MG63 (cell line): ENCODE data around the gene SPPL3. TPM values are rescaled to one million over a fixed set of nuclear protein-coding genes. Genes with fewer than 3 reads are reported as not detected.
"Not testable (repeated sequence)": the region's sequence is repeated elsewhere in the genome, so short reads cannot be mapped to it uniquely, and the experiment has no call there.

Experiments
- DNase-seq: peaks from one replicate; pipeline ENCODE4 v3.0.0-alpha.2; 2020
- H3K27me3 ChIP-seq: fragments of 250-450 bp; sonication (Bioruptor Pico); 2 replicates; pipeline ENCODE4 v1.5.1; 2020; ENCODE audit warnings: mild to moderate bottlenecking, moderate library complexity
- H3K36me3 ChIP-seq: fragments of 250-450 bp; sonication (Bioruptor Pico); 2 replicates; pipeline ENCODE4 v1.5.1; 2020; ENCODE audit warnings: mild to moderate bottlenecking, moderate library complexity
- H3K4me3 ChIP-seq: fragments of 250-450 bp; sonication (Bioruptor Pico); 2 replicates; pipeline ENCODE4 v1.5.1; 2020; ENCODE audit warnings: mild to moderate bottlenecking, moderate library complexity
- H3K9me3 ChIP-seq: fragments of 250-450 bp; sonication (Bioruptor Pico); 2 replicates; pipeline ENCODE4 v1.5.1; 2020; ENCODE audit warnings: mild to moderate bottlenecking, moderate library complexity
- total RNA-seq: library from RNA; depleted of rRNA; stranded (reverse); fragments of >200 nt; shearing (Covaris generic); gene quantifications from 2 replicates; pipeline ENCODE4 v1.2.3, GENCODE V29; 2014; ENCODE audit warnings: low replicate concordance

SPPL3 gene
- total RNA-seq, 1 experiment from 2014 or later: 6.2 TPM

DNA sequence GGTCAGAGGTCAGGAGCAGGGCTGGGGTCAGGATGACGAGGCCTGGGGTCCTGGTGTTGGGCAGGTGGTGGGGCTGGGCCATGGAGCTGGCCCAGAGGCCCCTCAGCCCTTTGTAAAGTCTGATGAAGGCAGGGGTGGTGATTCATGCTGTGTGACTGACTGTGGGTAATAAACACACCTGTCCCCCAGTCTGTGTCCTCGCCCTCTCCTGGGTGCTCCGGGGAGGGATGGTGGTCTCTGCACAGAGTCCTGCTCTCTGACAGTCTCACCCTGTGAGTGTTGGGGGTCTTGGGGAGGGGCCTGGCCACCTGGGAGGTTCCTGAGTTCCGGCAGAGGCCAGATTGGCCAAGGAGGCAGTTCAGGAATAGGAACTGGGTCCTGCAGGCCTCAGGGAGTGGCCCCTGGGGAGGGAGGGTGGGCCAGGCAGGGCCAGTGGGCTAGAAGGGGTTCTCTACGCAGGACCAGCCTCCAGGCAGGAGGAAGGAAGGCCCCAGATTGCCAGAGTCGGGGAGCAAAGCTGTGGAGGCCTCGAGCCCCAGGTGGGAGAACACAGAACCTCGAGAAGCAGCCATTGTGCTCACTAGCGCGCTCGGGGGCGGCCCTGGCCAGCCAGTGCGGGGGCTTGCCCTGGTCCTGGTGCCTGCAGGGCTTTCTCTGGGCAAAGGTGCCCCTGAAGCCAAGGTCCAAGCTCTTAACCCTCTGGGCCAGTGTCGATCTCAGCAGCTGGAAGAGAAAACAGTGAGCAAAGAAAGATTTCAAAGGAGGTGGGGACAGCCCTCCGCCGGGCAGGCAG lies 164.1 kb downstream of the SPPL3 start:
- Histone ChIP-seq H3K36me3 (no peaks in the 10 kb centered on the region), H3K9me3 (no peaks in the 10 kb centered on the region), H3K27me3 (no peaks in the 10 kb centered on the region), H3K4me3 (no peak overlapping the region)
- DNase-seq: no peak

DNA sequence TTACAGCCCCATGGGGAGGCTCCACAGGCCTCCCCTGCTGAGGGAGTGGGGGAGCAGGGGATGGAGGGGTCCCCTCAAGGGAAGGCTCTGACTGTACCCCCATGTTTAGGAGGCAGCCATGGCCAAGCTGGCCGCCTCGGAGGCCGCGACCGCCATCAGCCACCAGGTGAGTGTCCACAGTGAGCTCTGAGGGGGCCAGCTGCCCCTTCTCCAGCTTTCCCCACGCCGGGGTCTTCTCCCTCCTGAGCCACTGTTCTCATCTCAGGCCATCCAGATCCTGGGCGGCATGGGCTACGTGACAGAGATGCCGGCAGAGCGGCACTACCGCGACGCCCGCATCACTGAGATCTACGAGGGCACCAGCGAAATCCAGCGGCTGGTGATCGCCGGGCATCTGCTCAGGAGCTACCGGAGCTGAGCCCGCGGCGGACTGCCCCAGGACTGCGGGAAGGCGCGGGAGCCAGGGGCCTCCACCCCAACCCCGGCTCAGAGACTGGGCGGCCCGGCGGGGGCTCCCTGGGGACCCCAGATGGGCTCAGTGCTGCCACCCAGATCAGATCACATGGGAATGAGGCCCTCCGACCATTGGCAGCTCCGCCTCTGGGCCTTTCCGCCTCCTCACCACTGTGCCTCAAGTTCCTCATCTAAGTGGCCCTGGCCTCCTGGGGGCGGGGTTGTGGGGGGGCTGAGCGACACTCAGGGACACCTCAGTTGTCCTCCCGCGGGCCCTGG lies 165.0 kb downstream of the SPPL3 start:
- DNase-seq: no peak
- no peaks in the 10 kb centered on the region for H3K27me3 ChIP-seq
- no peaks in the 10 kb centered on the region for H3K36me3 ChIP-seq
- no peak overlapping the region for H3K4me3 ChIP-seq
- H3K9me3 ChIP-seq: no peaks in the 10 kb centered on the region

DNA sequence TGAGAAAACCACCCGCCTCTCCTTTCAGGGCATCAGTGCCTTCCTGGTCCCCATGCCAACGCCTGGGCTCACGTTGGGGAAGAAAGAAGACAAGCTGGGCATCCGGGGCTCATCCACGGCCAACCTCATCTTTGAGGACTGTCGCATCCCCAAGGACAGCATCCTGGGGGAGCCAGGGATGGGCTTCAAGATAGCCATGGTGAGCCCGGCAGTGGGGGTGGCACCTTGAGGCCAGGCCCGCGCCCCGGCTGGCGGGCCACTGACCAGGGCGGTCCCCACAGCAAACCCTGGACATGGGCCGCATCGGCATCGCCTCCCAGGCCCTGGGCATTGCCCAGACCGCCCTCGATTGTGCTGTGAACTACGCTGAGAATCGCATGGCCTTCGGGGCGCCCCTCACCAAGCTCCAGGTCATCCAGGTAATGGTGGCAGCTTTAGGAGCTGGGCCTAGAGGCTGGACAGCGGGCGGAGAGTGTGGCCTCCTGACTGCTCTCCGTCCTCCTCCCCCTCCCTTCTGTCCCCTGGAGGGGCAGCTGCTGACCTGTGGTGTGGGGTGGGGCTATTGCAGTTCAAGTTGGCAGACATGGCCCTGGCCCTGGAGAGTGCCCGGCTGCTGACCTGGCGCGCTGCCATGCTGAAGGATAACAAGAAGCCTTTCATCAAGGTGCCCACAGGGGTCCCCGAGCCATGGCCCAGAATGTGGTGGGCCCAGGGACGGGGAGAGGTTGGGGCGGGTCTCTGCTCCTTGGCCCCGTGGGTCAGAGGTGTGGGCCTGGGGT lies 165.7 kb downstream of the SPPL3 start:
- Histone ChIP-seq H3K4me3 (no peak overlapping the region), H3K9me3 (no peaks in the 10 kb centered on the region), H3K36me3 (no peaks in the 10 kb centered on the region), H3K27me3 (no peaks in the 10 kb centered on the region)
- no peak for DNase-seq

DNA sequence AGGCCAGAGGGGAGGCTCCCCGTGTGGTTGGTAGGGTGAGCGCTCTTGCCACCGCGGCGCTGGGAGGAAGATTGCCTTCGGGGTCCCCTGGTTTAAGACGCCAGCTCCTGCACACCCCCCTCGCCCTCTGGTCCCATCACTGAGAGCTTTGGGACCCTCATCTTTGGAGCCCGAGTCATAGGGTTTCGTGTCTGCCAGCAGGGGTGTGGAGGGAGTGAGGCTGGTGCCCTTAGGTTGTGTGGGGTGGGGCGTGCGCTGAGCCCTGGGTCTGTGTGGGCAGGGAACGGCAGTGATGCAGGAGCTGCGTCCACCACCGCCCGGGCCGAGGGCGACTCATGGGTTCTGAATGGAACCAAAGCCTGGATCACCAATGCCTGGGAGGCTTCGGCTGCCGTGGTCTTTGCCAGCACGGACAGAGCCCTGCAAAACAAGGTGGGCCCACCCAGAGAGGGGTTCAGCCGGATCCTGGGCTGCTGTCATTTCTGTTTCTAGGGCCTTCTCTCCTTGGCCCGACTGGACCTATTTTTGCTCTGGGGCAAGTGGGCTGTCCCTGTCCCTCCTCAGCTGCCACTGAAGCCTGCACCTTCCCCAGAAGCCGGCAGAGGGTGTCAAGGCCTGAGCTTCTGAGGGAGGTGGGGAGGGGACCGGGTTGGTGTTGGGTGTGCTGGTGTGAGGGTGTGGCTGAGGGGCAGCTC lies 166.5 kb downstream of the SPPL3 start:
- Histone ChIP-seq H3K36me3 (no peaks in the 10 kb centered on the region), H3K4me3 (no peak overlapping the region), H3K9me3 (no peaks in the 10 kb centered on the region), H3K27me3 (no peaks in the 10 kb centered on the region)
- no peak for DNase-seq

DNA sequence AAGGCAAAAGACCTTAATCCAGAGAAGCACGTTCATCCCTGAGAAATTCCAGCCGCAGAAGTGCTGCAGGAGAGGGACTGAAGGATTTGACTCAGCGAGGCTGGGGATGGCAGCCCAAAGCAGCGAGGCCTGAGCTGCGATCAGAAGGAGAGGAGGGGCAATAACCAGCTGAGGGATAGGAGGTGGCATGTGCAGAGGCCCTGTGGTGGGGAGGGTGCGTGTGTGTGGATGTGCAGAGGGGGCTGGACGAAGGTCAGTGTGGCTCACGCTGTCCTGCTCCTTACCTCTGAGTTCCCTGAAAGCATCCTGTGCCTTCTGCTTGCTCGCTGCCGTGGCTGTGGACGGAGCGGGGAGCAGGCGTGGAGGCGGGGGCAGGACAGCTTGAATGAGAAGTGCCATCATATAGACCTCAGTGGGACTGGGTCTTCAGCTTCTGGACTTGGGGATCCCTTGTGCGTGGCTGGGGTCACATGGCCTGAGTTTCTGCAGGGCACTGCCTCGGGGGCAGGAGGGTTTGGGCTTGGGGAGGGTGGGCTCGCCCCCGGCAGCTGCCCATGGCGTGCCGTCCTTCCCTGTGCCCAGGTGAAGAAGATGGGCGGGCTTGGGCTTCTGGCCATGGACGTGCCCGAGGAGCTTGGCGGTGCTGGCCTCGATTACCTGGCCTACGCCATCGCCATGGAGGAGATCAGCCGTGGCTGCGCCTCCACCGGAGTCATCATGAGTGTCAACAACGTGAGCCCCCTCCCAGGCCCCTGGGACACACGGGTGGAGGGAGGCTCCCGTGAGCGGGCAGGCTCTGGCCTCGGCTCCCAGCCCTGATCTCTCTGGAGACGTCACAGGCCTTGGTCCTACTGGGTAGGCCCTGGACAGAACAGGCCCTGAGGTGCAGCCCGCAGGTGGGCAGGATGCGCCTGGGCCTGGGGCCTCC lies 167.5 kb downstream of the SPPL3 start:
- no peaks in the 10 kb centered on the region for H3K9me3 ChIP-seq
- no peak for DNase-seq

DNA sequence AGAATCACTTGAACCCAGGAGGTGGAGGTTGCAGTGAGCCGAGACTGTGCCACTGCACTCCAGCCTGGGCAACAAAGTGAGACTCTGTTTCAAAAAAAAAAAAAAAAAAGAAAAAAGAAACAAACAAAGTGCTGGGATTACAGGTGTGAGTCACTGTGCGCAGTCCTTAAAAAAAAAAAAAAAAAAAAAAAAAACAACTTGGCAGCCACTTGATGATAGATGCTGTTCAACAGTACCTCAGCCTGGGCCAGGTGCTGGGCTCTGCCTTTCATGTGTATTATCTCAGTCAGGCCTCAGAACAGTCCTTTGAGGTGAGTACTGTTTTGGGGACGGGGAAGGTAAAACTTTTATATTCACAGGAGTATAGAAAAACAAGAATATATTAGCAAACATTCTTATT lies 169.0 kb downstream of the SPPL3 start:
- Histone ChIP-seq H3K9me3 (no peaks in the 10 kb centered on the region), H3K27me3 (no peaks in the 10 kb centered on the region), H3K36me3 (no peaks in the 10 kb centered on the region), H3K4me3 (no peak overlapping the region)
- DNase-seq: no peak

More for the DNA sequence above, 167.5 kb downstream of the SPPL3 start:
- Histone ChIP-seq H3K4me3 (no peak overlapping the region), H3K27me3 (no peaks in the 10 kb centered on the region), H3K36me3 (no peaks in the 10 kb centered on the region)

DNA sequence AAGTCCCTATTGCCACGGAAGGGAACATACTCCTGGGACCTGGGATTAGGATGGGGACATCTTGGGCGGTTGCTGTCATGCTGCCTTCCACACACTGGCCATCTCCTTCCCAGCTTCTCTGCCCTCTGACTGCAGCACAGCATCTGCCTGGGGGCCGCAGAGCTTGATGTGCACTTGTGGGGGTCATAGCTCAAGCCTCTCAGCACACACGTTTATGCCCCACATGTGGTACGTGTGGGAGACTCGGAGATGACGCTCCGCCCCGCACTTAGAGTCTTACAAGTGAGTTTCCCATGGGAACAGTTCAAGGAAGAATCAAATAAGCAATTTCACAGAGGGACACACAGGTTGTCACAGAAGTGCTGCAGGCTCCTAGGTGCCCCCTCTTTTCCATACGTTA lies 169.9 kb downstream of the SPPL3 start:
- H3K27me3 ChIP-seq: no peaks in the 10 kb centered on the region
- no peak for DNase-seq
- 0 out of 2 replicates have a peak, but pooled peaks cover 3% of the 10 kb centered on the region for H3K36me3 ChIP-seq
- H3K4me3 ChIP-seq: no peak overlapping the region
- no peaks in the 10 kb centered on the region for H3K9me3 ChIP-seq

DNA sequence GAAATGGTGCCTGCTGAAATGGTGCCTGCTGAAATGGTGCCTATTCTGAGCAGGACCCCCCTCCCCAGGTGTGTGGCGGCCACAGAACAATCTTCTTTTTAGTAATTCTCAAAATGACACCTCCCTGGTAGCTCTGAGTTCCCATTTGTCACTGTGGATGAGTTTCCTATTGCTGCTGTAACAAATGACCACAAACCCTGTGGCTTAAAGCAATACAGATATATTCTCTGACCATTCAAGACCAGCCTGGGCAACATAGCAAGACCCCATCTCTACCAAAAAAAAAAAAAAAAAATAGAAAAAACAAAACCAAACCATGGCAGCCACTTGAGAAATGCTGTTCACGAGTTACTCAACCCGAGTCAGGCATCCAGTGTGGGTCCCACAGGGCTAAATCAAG lies 170.6 kb downstream of the SPPL3 start:
- Histone ChIP-seq H3K4me3 (no peak overlapping the region), H3K36me3 (0 out of 2 replicates have a peak, but pooled peaks cover 3% of the 10 kb centered on the region), H3K9me3 (no peaks in the 10 kb centered on the region), H3K27me3 (no peaks in the 10 kb centered on the region)
- no peak for DNase-seq

DNA sequence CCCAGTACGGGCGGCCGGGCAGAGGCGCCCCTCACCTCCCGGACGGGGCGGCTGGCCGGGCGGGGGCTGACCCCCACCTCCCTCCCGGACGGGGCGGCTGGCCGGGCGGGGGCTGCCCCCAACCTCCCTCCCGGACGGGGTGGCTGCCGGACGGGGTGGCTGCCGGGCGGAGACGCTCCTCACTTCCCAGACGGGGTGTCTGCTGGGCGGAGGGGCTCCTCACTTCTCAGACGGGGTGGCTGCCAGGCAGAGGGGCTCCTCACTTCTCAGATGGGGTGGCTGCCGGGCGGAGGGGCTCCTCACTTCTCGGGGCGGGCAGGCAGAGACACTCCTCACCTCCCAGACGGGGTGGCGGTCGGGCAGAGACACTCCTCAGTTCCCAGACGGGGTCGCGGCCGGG lies 172.0 kb downstream of the SPPL3 start:
- H3K36me3 ChIP-seq, H3K4me3 ChIP-seq, H3K9me3 ChIP-seq, H3K27me3 ChIP-seq, DNase-seq: not testable (repeated sequence)

DNA sequence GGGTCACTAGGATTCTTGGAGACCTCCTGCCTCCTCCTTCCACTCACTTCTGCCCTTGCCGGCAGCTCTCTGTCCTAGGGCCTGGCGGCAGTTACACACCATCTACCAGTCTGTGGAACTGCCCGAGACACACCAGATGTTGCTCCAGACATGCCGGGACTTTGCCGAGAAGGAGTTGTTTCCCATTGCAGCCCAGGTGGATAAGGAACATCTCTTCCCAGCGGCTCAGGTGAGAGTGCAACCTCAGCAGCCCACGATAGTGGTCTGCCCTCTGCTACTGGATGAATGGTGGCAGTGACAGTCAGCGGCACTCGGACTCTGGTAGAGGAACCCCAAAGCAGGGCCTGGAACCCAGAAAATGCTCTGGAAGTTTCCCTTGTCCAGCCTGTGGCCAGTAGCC lies 177.2 kb downstream of the SPPL3 start:
- H3K36me3 ChIP-seq: peaks cover 10% of the 10 kb centered on the region
- no peaks in the 10 kb centered on the region for H3K27me3 ChIP-seq

DNA sequence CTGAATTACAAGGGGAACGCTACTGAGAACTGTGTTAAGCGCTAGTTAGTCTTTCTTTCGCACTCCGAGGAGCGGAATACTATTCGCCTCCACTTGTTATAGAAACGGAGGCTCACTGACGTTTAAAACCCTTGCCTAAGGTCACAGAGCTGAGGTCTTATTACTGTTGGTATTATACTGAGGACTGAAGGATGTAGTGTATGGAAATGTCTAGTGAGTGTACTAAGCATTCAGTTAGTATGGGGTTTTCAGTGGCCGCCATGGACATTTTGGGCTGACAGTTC lies 177.7 kb downstream of the SPPL3 start:
- DNase-seq: no peak
- H3K36me3 ChIP-seq: peaks cover 15% of the 10 kb centered on the region
- H3K9me3 ChIP-seq: no peaks in the 10 kb centered on the region
- H3K27me3 ChIP-seq: no peaks in the 10 kb centered on the region
- H3K4me3 ChIP-seq: peak overlapping the region; percentile 59

More for the DNA sequence above, 177.2 kb downstream of the SPPL3 start:
- DNase-seq: no peak
- H3K9me3 ChIP-seq: no peaks in the 10 kb centered on the region
- no peak overlapping the region for H3K4me3 ChIP-seq

DNA sequence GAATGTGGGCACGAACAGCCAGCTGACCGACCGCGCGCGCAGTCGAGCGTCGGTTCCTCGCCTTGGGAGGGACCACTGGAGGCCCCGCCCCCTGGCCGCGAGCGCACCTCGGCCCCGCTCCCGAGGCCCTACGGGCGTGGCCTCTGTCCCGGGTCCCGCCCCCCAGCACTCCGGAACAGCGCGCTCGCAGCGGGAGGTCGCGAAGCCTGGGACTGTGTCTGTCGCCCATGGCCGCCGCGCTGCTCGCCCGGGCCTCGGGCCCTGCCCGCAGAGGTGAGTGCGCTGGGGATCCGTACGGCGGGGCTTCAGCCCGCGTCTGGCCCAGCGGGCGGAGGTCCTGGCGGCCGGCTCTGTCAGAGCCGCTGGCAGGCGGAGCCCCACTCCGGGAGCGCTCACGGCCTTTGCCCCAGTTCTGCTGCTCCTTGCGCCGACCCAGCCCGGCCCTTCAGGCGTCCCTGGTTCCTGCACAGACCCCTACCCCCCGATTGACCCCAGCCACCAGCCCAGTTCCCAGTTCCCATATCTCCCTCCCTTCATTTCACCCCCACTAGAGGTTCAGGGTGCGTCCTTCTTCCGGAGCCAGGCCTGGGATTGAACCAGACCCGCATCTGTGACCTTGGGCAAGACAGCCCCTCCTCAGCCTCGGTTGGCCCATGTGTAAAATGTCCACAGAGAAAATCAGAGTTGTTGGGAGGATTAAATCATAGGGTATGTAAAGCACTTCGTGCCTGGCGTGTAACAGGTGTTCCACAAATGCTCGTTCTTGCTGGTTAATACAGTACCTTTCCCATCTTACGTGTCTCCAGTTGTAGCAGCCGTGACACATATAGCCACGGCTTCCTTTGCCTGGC lies 178.3 kb downstream of the SPPL3 start, which contains the start of gene ACADS:
ACADS (plus strand) TSS at position 168 of the 851 bp plus-strand sequence; CDS start at position 228, 60 bp downstream.
- Histone ChIP-seq H3K4me3 (peak within 1 kb of the TSS; percentile 59), H3K9me3 (no peaks in the 10 kb centered on the region), H3K27me3 (no peaks in the 10 kb centered on the region), H3K36me3 (peaks cover 21% of the 10 kb centered on the region)
- DNase-seq: peak; percentile 81

DNA sequence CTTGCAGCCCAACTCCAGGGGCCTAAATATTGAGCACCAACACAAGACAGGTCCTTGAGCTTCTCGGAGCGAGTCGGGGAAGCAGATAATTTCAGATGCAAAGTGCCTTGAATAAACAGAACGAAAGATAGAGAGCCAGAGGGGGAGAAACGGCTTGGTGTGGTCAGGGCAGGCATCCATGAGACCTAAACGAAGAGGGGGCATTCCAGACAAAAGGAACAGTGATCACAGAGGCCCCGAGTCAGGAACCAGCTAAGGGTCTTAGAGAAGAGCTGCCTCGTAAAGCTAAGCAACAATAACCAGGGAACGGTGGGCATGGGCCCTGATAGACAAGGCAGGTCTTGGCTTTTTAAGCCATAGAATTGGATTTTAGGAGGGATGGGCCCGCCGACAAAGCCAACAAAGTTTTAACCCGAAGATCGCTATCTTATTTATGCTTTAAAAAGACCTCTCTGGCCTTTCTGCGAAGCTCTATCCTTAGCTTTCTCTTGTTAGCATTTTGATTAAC lies 179.0 kb downstream of the SPPL3 start:
- peaks cover 25% of the 10 kb centered on the region for H3K36me3 ChIP-seq
- H3K9me3 ChIP-seq: no peaks in the 10 kb centered on the region
- peak overlapping the region; percentile 59 for H3K4me3 ChIP-seq

DNA sequence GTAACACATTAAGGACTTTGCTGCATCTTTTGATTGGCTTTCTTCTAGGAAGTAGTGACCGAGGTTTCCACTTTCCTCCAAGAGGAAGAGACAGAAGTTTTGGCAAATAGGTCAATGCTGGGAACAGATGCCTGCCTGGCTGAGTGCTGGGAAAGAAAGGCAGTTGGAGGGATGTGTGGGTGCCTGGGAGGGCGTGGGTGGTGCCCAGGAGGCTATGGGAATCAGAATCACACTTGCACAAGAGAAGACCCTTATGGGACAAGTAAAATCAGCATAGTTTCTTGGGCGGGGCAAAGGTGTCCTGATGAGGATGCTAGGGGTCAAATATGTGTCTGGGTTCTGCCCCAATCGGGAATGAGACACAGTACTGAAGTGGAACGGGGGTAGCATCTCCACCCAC lies 179.4 kb downstream of the SPPL3 start:
- DNase-seq: no peak
- Histone ChIP-seq H3K36me3 (peaks cover 30% of the 10 kb centered on the region), H3K9me3 (no peaks in the 10 kb centered on the region), H3K27me3 (no peaks in the 10 kb centered on the region), H3K4me3 (no peak overlapping the region)

More for the DNA sequence above, 179.0 kb downstream of the SPPL3 start:
- no peak for DNase-seq
- no peaks in the 10 kb centered on the region for H3K27me3 ChIP-seq

DNA sequence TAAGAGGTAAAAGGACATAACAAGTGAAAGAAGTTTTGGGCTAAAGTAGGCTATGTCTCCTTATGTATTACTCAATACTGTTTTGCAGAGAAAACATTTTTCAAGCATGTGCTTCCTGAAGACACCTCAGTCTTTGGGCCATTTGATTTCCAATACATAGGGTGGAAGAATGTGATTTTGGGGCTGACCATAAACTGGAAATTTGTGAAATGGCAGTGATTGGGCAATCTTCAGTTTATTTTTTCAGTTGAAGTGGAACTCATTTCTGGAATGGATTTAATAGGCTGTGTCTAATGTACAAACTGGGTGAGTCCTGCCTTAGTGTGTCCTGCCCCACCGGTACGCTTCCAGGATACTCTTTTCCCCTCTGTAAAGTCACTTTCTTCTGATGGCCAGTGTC lies 181.4 kb downstream of the SPPL3 start:
- H3K27me3 ChIP-seq: no peaks in the 10 kb centered on the region
- no peaks in the 10 kb centered on the region for H3K9me3 ChIP-seq
- no peak for DNase-seq
- H3K4me3 ChIP-seq: no peak overlapping the region
- H3K36me3 ChIP-seq: peaks cover 39% of the 10 kb centered on the region
